GM12865 (cell line): Measurements from ENCODE around the gene CCDC148.

Source experiments
- DNase-seq: peaks from one replicate; pipeline ENCODE4 v3.0.0; 2010; ENCODE audit warnings: low read depth
- H3K4me3 ChIP-seq: 2 replicates; pipeline ENCODE4 v1.5.1; 2011; ENCODE audit warnings: mild to moderate bottlenecking, low read depth, low read length, control low read depth
- CTCF ChIP-seq: IDR thresholded peaks from 2 replicates; pipeline ENCODE4 v1.5.1; 2011; ENCODE audit warnings: low read length, control low read depth, low read depth, inconsistent platforms; ENCODE audit not compliant: insufficient read depth; ENCODE audit errors: missing control alignments

Gene CCDC148

GRCh38 chr2:158174956-158175355 lies 281.6 kb downstream of the CCDC148 start:
- no peak for TF ChIP-seq CTCF
- no peak for DNase-seq
- H3K4me3 ChIP-seq, result no peak overlapping the region

- TF ChIP-seq CTCF, result no peak
- DNase-seq, result no peak
- H3K4me3 ChIP-seq, result no peak overlapping the region
These were observed 282.1 kb downstream of the CCDC148 start for GRCh38 chr2:158174495-158174894.

DNA sequence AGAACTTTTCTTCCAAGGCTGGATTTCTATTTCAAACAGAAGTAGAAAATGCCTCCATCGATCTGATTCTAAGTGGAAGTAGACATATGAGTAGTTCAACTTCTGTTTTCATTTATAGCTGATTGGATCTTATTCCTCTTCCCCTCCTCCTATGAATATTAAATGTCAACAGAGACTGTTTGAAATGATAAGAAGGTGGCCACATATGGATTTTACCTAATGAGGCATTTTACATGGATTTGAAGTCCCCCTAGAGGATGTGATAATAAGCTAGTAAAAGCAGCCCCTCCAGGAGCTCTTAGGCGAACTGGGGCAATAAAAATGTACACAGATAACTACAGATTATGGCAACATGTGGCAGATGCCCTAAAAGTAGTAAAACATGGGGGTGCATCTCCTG lies 283.8 kb downstream of the CCDC148 start:
- no peak overlapping the region for H3K4me3 ChIP-seq
- no peak for DNase-seq
- no peak for TF ChIP-seq CTCF

GRCh38 chr2:158154596-158154995 lies 302.0 kb downstream of the CCDC148 start:
- no peak overlapping the region for H3K4me3 ChIP-seq
- DNase-seq, result no peak
- no peak for TF ChIP-seq CTCF

GRCh38 chr2:158153270-158154015 lies 303.1 kb downstream of the CCDC148 start:
- DNase-seq, result no peak
- no peak for TF ChIP-seq CTCF
- no peak overlapping the region for H3K4me3 ChIP-seq

DNA sequence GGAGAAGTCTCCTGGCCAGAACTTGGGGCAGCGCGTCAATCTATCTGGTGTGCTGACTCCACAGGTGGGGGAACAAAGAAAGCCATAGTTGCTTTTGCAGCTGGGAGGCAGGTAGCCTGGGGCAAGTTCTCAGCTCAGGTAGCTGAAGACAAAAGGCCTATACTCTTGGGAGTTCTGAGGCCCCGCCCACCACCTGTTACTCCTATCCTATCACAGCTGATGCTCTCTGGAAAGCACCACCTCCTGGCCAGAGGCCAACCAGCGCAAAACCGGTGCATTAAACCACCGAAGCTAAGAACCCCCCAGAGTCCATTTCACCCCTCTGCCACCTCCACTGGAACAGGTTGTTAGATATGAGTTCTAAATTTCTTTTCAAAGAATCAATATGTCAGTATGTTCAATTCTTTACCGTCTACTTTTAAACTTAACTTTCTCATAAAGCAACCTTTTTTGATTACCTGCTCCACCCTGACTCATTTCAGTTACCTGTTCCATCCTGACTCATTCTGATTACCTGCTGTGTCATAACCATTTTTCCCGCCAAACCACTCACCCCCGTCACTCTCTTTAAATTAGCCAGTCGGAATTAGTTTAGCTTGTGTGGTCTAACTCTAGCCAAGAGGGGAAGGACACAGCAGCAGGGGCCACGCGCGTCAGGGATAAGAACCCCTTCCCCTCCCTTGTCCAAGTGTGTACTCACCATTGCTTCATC lies 311.5 kb downstream of the CCDC148 start:
- TF ChIP-seq CTCF, result no peak
- no peak for DNase-seq
- no peak overlapping the region for H3K4me3 ChIP-seq

DNA sequence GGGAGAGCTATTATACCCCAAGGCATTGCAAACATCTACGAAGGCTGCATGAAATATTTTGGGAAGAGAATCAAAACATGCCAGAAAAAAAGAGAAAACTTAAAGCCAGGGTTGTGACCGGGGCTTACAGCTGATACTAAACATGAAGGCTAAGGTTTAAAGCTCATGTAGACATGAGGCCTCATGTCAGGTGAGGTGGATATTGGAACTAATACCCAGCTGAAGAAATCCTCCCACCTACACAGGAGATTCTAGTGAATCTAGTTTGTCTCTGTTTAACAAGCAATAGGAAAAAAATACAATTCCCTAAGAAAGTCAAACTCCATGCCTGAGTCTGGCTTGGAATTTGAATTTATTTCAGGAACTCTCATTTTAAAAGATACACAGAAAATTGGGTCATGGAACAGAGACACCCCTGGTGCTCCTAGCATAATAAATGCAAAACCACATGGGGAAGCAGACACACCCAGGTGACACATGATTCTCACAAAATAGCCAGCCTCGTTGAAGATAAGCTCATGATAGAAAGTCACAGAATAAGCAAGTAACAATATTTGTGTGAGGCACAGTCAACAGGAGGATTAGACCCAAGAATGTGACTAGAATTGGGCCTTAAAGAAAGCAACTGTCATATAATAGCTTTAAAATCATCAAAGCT lies 312.7 kb downstream of the CCDC148 start:
- DNase-seq, result no peak
- no peak for TF ChIP-seq CTCF
- no peak overlapping the region for H3K4me3 ChIP-seq
